ENCODE results near the gene NCAM1. TPM values are rescaled to one million over a fixed set of nuclear protein-coding genes. Genes with fewer than 3 reads are reported as not detected.

NCAM1 gene
- total RNA-seq, 4 donors from 2014 or later: 0.98 to 1.3 (median 1.2) TPM

DNA sequence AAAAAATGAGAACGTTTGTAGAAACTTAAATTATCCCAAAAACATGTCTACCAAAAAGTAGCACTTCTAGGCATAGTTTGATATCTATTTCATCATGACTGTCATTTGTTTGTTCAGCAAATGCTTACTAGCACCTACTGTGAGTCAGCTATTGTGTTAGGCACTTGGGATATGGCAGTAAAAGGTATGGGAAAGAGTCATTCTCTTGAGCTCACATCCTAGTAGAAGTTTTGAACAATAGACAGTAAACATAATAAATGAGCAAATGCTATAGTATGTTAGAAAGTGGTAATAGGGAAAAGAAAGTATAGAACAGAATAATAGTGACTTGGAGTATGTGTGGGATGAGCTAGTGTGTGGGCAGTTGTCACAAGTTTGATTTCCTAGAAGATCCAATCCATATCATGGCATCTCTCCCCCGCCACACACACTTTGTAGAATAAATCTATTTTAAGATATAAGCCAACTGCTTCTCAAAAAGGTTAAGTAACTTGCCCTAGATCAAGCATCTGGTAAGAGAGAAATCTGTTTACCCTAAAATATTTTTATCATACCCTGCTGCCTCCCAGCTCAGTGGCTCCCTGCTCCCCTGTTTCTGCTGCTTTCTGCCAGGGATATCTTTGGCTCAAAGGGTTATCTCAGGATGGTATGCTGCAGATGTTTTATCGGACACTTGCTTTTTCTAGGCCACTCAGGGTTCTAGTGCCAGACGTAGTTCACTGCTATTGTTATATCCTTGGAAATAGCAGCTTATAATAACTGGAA, 129.7 kb downstream of the NCAM1 start:
- TF ChIP-seq, protein P1, sequence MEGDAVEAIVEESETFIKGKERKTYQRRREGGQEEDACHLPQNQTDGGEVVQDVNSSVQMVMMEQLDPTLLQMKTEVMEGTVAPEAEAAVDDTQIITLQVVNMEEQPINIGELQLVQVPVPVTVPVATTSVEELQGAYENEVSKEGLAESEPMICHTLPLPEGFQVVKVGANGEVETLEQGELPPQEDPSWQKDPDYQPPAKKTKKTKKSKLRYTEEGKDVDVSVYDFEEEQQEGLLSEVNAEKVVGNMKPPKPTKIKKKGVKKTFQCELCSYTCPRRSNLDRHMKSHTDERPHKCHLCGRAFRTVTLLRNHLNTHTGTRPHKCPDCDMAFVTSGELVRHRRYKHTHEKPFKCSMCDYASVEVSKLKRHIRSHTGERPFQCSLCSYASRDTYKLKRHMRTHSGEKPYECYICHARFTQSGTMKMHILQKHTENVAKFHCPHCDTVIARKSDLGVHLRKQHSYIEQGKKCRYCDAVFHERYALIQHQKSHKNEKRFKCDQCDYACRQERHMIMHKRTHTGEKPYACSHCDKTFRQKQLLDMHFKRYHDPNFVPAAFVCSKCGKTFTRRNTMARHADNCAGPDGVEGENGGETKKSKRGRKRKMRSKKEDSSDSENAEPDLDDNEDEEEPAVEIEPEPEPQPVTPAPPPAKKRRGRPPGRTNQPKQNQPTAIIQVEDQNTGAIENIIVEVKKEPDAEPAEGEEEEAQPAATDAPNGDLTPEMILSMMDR (IDR thresholded peaks at IDR 0.05; ENCODE audit: low read depth): no peak

DNA sequence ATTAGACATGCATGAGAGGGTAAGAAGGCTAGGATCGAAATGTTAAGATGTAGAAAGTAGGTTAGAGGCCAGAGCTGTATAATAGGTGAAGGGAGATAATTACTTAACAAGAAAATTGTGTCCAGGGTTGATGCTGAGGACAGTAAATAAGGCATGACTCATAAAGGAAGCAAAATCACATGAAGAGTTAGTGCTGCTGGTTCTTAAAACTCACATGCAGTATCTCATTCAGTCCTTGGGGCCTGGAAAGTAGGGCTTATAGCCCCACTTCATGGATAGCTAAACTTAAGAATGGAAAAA, 130.2 kb downstream of the NCAM1 start:
- TF ChIP-seq, protein P1 (IDR thresholded peaks at IDR 0.05; ENCODE audit: low read depth): no peak

DNA sequence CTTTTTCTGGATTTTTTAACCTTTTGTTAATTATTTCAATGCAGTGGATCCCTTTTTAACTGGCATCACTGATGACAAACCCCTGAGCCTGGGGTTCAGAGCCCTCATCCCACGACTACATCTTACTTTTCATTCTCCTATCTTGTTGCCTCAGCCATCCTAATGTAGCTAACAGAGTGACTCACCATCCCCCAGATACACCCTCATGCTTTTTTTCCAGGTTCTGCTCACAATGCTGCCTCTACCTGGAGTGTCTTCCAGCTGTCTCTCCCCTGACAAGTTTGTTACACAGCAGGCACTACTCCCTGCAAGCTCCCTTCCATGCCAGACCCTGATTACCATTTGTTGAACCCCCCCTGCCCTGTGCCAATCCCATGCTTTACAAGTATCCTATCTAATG, 135.4 kb downstream of the NCAM1 start:
- TF ChIP-seq, protein P1 (IDR thresholded peaks at IDR 0.05; ENCODE audit: low read depth): no peak

- TF ChIP-seq, protein P1 (IDR thresholded peaks at IDR 0.05; ENCODE audit: low read depth): no peak
These were observed 142.9 kb downstream of the NCAM1 start for GRCh38 chr11:113103932-113104690.

- TF ChIP-seq, protein P1 (IDR thresholded peaks at IDR 0.05; ENCODE audit: low read depth): no peak
These were observed 143.6 kb downstream of the NCAM1 start for GRCh38 chr11:113104691-113105251.

- TF ChIP-seq, protein P1 (IDR thresholded peaks at IDR 0.05; ENCODE audit: low read depth): no peak
These were observed 144.4 kb downstream of the NCAM1 start for GRCh38 chr11:113105592-113105991.

GRCh38 chr11:113106507-113106906, 145.3 kb downstream of the NCAM1 start:
- TF ChIP-seq, protein P1 (IDR thresholded peaks at IDR 0.05; ENCODE audit: low read depth): no peak
